ENCODE results near the gene SLC41A3.
"Not testable (repeated sequence)": the region's sequence is repeated elsewhere in the genome, so short reads cannot be mapped to it uniquely, and the experiment has no call there.

The SLC41A3 gene

DNA sequence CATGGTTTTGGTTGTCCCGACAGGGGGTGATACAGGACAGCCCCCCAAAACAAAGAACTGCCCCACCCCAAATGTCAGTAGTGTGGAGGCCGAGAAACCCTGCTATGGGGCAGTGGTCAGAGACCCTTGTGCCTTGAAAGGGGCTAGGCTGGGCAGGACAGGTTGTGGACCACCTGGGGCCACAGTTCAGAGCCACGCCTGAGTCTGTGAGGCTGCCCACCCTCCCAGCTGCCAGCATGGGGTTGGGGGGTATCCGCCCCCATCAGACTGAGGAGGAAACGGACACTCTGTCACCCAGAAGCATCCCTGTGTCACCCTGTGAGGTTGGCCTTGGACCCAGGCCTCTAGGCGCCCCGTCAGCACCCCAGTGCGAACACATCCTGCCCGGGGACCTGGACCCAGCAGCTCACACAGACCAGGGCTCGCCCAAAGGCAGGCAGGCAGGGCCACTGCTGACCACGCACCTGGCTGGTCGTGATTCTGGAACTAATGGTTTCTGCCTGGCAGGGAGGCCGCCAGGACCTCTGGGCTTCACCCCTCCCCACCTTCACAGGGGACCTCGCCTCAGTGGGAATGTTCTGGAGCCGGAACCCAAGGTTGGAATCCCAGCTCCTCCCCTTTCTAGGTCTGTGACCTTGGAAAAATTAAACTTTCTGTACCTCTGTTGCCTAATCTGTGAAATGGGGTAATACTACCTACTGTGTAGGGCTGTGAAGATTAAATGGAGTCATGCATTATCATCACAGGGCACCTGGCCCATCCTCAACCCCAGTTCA is 1.4 kb downstream of the SLC41A3 start:
- Histone ChIP-seq H3K4me1 (ENCODE audit: control insufficient read depth in 1 of 2, insufficient read depth in 2 of 2, low read length in 2 of 2) (peaks cover 3 to 14% of the 10 kb centered on the region in 2 donors), H3K9ac (ENCODE audit: low read depth in 1 of 2, low read length in 2 of 2) (peak overlapping the region in 1 of 2 donors; percentile 78), H3K4me3 (ENCODE audit: low read depth in 1 of 2, low read length in 2 of 2) (peak overlapping the region; percentile 75 to 84), H3K36me3 (ENCODE audit: control insufficient read depth in 1 of 2, insufficient read depth in 2 of 2, low read length in 2 of 2) (peaks cover 0 to 4% of the 10 kb centered on the region in 2 donors), H3K9me3 (ENCODE audit: control insufficient read depth in 1 of 2, low read length in 2 of 2) (no peaks in the 10 kb centered on the region), H3K27me3 (ENCODE audit: control insufficient read depth in 1 of 2, insufficient read depth in 2 of 2, low read length in 2 of 2) (no peaks in the 10 kb centered on the region), H3K27ac (ENCODE audit: low read depth, low read length) (no peak overlapping the region)

DNA sequence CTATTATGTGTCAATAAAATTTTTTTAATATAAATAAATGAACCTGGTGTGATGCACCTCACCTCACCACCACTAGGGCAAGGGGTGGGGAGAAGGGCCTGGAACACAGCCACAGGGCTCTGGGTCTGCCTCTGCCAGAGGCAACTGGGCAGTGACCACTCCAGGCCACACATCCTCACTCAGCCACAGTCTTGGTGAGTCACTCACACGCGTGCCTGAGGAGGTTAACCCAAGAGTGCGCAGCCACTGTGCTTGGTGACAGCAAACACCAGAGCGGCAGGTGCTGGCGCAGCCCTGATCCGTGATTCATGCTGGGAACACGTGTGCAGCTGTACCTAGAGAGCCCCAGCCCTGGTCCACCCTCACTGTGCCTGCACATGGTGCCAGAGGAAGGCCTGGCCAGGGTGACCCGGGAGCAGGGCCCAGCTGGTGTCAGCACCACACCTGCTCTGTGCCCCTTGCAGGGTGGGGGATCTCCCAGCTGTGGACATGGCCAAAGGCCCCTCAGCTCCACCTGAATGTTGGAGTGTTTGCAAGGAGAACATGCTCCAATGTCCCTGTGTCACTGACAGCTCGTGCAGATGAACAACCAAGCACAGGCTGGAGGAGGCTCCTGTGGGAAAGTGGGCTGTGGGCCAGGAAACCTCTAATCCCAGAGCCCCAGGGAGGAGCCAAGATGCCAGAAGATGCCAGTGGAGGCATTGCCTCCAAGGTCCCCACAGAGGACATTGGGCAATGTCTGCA is 2.1 kb downstream of the SLC41A3 start:
- H3K9ac ChIP-seq (ENCODE audit: low read depth in 1 of 2, low read length in 2 of 2), result no peak overlapping the region
- H3K36me3 ChIP-seq (ENCODE audit: control insufficient read depth in 1 of 2, insufficient read depth in 2 of 2, low read length in 2 of 2), result peaks cover 0 to 4% of the 10 kb centered on the region in 2 donors
- no peak overlapping the region for H3K27ac ChIP-seq (ENCODE audit: low read depth, low read length)
- H3K27me3 ChIP-seq (ENCODE audit: control insufficient read depth in 1 of 2, insufficient read depth in 2 of 2, low read length in 2 of 2), result no peaks in the 10 kb centered on the region
- no peaks in the 10 kb centered on the region for H3K9me3 ChIP-seq (ENCODE audit: control insufficient read depth in 1 of 2, low read length in 2 of 2)
- H3K4me1 ChIP-seq (ENCODE audit: control insufficient read depth in 1 of 2, insufficient read depth in 2 of 2, low read length in 2 of 2), result peaks cover 3 to 14% of the 10 kb centered on the region in 2 donors
- H3K4me3 ChIP-seq (ENCODE audit: low read depth in 1 of 2, low read length in 2 of 2), result no peak overlapping the region

DNA sequence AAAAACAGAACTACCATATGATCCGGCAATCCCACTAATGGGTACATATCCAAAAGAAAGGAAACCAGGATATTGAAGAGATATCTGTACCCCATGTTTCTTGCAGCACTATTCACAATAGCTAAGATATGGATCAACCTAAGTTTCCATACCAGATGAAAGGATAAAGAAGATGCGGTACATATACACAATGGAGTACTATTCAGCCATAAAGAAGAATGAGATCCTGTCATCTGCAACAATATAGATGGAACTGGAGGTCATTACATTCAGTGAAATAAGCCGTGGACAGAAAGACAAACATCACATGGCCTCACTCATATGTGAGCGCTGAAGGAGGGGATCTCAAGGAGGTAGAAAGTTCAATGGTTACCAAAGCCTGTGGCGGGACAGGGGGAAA is 3.0 kb downstream of the SLC41A3 start:
- no peaks in the 10 kb centered on the region for H3K27me3 ChIP-seq (ENCODE audit: control insufficient read depth in 1 of 2, insufficient read depth in 2 of 2, low read length in 2 of 2)
- no peak overlapping the region for H3K9ac ChIP-seq (ENCODE audit: low read depth in 1 of 2, low read length in 2 of 2)
- H3K36me3 ChIP-seq (ENCODE audit: control insufficient read depth in 1 of 2, insufficient read depth in 2 of 2, low read length in 2 of 2), result peaks cover 0 to 4% of the 10 kb centered on the region in 2 donors
- peaks cover 3 to 14% of the 10 kb centered on the region in 2 donors for H3K4me1 ChIP-seq (ENCODE audit: control insufficient read depth in 1 of 2, insufficient read depth in 2 of 2, low read length in 2 of 2)
- no peak overlapping the region for H3K4me3 ChIP-seq (ENCODE audit: low read depth in 1 of 2, low read length in 2 of 2)
- H3K27ac ChIP-seq (ENCODE audit: low read depth, low read length), result no peak overlapping the region
- H3K9me3 ChIP-seq (ENCODE audit: control insufficient read depth in 1 of 2, low read length in 2 of 2), result no peaks in the 10 kb centered on the region

DNA sequence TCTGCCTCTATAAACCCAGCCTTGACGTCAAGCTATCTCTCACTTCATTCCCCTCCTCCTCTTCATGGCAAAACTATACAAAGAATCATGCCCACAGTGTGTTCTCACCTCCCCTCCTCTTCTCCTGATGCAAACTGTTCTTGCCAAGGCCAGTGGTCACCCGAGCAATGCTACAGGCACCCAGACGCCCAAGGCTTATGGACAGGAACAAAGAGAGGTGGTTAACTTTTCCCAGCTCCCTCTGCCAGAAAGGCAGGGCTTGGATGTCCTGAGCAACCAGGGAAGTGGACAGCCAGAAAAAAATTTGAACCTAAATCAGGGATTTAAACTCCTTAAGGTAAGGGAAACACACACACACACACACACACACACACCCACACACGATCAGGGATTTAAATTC is 5.1 kb downstream of the SLC41A3 start:
- Histone ChIP-seq H3K27me3 (ENCODE audit: control insufficient read depth in 1 of 2, insufficient read depth in 2 of 2, low read length in 2 of 2) (no peaks in the 10 kb centered on the region), H3K9ac (ENCODE audit: low read depth in 1 of 2, low read length in 2 of 2) (no peak overlapping the region), H3K36me3 (ENCODE audit: control insufficient read depth in 1 of 2, insufficient read depth in 2 of 2, low read length in 2 of 2) (peaks cover 0 to 4% of the 10 kb centered on the region in 2 donors), H3K4me1 (ENCODE audit: control insufficient read depth in 1 of 2, insufficient read depth in 2 of 2, low read length in 2 of 2) (peaks cover 3 to 10% of the 10 kb centered on the region in 2 donors), H3K9me3 (ENCODE audit: control insufficient read depth in 1 of 2, low read length in 2 of 2) (no peaks in the 10 kb centered on the region), H3K4me3 (ENCODE audit: low read depth in 1 of 2, low read length in 2 of 2) (no peak overlapping the region), H3K27ac (ENCODE audit: low read depth, low read length) (no peak overlapping the region)

DNA sequence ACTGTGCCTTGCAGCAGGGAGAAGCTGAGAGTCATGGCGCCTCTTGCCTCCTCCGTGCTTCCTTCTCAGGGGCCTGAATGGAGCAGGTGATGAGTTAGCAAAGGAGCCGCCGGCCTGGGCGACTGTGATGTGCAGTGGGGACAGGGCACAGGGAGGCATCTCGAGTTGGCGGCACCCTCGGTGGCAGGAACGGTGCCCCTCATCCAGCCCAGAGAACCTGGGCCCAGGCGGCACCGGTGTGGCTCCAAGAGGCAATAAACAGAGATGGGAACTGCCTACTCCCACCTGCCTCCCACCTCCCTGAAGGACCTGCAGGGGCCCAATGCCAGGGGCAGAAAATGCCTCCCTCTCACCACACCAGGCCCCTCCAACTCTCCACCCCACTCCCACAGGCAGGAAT is 6.2 kb downstream of the SLC41A3 start:
- Histone ChIP-seq H3K27me3 (ENCODE audit: control insufficient read depth in 1 of 2, insufficient read depth in 2 of 2, low read length in 2 of 2) (no peaks in the 10 kb centered on the region), H3K9ac (ENCODE audit: low read depth in 1 of 2, low read length in 2 of 2) (no peak overlapping the region)

DNA sequence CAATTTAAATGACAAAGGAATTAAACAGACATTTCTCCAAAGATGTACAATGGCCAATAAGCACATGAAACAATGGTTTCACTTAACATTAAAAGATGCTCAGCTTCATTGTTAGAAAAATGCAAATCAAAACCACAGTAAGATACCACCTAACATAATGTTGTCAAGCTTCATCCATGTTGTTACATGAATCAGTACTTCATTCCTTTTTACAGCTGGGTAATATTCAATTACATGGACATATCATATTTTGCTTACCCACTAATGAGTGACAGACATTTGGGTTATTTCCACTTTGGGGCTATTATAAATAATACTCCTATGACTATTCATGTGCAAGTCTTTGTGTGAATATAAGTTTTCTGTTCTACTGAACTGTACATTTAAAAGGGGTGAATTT is 7.8 kb downstream of the SLC41A3 start:
- no peak overlapping the region for H3K4me3 ChIP-seq (ENCODE audit: low read depth in 1 of 2, low read length in 2 of 2)
- H3K9ac ChIP-seq (ENCODE audit: low read depth in 1 of 2, low read length in 2 of 2), result no peak overlapping the region
- peaks cover 0 to 5% of the 10 kb centered on the region in 2 donors for H3K9me3 ChIP-seq (ENCODE audit: control insufficient read depth in 1 of 2, low read length in 2 of 2)
- peaks cover 0 to 7% of the 10 kb centered on the region in 2 donors for H3K36me3 ChIP-seq (ENCODE audit: control insufficient read depth in 1 of 2, insufficient read depth in 2 of 2, low read length in 2 of 2)
- H3K27me3 ChIP-seq (ENCODE audit: control insufficient read depth in 1 of 2, insufficient read depth in 2 of 2, low read length in 2 of 2), result no peaks in the 10 kb centered on the region
- no peaks in the 10 kb centered on the region for H3K4me1 ChIP-seq (ENCODE audit: control insufficient read depth in 1 of 2, insufficient read depth in 2 of 2, low read length in 2 of 2)
- H3K27ac ChIP-seq (ENCODE audit: low read depth, low read length), result no peak overlapping the region

More for the DNA sequence above, 6.2 kb downstream of the SLC41A3 start:
- H3K9me3 ChIP-seq (ENCODE audit: control insufficient read depth in 1 of 2, low read length in 2 of 2), result peaks cover 0 to 2% of the 10 kb centered on the region in 2 donors
- peaks cover 0 to 7% of the 10 kb centered on the region in 2 donors for H3K36me3 ChIP-seq (ENCODE audit: control insufficient read depth in 1 of 2, insufficient read depth in 2 of 2, low read length in 2 of 2)
- H3K27ac ChIP-seq (ENCODE audit: low read depth, low read length), result no peak overlapping the region
- H3K4me1 ChIP-seq (ENCODE audit: control insufficient read depth in 1 of 2, insufficient read depth in 2 of 2, low read length in 2 of 2), result peaks cover 0 to 7% of the 10 kb centered on the region in 2 donors
- no peak overlapping the region for H3K4me3 ChIP-seq (ENCODE audit: low read depth in 1 of 2, low read length in 2 of 2)

DNA sequence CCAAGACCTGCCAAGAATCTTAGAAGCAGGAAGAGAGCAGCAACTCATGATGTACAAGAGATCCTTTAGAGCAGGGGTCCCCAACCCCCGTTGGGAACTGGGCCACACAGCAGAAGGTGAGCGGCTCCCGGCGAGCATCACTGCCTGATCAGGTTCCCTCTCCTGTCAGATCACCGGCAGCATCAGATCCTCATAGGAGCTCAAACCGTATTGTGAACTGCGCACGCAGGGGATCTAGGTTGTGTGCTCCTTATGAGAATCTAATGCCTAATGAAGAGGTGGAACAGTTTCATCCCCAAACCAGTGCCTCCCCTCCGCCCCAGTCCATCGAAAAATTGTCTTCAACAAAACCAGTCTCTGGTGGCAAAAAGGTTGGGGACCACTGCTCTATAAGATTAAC is 13.8 kb downstream of the SLC41A3 start:
- Histone ChIP-seq H3K9ac (ENCODE audit: low read depth in 1 of 2, low read length in 2 of 2) (no peak overlapping the region), H3K36me3 (ENCODE audit: control insufficient read depth in 1 of 2, insufficient read depth in 2 of 2, low read length in 2 of 2) (peaks cover 0 to 12% of the 10 kb centered on the region in 2 donors), H3K9me3 (ENCODE audit: control insufficient read depth in 1 of 2, low read length in 2 of 2) (peaks cover 0 to 5% of the 10 kb centered on the region in 2 donors), H3K4me3 (ENCODE audit: low read depth in 1 of 2, low read length in 2 of 2) (no peak overlapping the region), H3K27ac (ENCODE audit: low read depth, low read length) (no peak overlapping the region), H3K27me3 (ENCODE audit: control insufficient read depth in 1 of 2, insufficient read depth in 2 of 2, low read length in 2 of 2) (no peaks in the 10 kb centered on the region), H3K4me1 (ENCODE audit: control insufficient read depth in 1 of 2, insufficient read depth in 2 of 2, low read length in 2 of 2) (peaks cover 0 to 4% of the 10 kb centered on the region in 2 donors)

DNA sequence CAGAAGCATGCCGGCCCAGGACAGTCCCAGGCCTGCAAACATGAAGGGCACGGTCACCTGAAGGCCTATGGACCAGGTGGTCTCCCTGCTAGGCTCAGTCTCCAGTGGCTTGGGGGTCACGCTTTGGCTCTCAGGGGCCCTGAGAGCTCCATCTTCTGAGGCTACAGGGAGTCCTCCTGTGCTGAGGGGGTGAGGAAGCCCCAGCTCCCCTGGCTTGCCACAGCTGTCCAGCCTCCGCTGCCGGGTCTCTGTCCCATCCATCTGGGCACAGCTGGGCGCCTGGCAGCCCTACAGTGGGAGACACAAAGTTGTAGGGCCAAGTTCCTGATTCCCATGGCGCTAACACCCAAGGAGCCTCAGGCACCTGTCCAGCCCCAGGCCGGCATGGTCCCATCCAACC is 16.0 kb downstream of the SLC41A3 start:
- peaks cover 0 to 11% of the 10 kb centered on the region in 2 donors for H3K36me3 ChIP-seq (ENCODE audit: control insufficient read depth in 1 of 2, insufficient read depth in 2 of 2, low read length in 2 of 2)
- no peak overlapping the region for H3K27ac ChIP-seq (ENCODE audit: low read depth, low read length)
- H3K4me3 ChIP-seq (ENCODE audit: low read depth in 1 of 2, low read length in 2 of 2), result no peak overlapping the region
- H3K9me3 ChIP-seq (ENCODE audit: control insufficient read depth in 1 of 2, low read length in 2 of 2), result peaks cover 0 to 5% of the 10 kb centered on the region in 2 donors
- peaks cover 0 to 11% of the 10 kb centered on the region in 2 donors for H3K4me1 ChIP-seq (ENCODE audit: control insufficient read depth in 1 of 2, insufficient read depth in 2 of 2, low read length in 2 of 2)
- no peaks in the 10 kb centered on the region for H3K27me3 ChIP-seq (ENCODE audit: control insufficient read depth in 1 of 2, insufficient read depth in 2 of 2, low read length in 2 of 2)
- H3K9ac ChIP-seq (ENCODE audit: low read depth in 1 of 2, low read length in 2 of 2), result no peak overlapping the region

DNA sequence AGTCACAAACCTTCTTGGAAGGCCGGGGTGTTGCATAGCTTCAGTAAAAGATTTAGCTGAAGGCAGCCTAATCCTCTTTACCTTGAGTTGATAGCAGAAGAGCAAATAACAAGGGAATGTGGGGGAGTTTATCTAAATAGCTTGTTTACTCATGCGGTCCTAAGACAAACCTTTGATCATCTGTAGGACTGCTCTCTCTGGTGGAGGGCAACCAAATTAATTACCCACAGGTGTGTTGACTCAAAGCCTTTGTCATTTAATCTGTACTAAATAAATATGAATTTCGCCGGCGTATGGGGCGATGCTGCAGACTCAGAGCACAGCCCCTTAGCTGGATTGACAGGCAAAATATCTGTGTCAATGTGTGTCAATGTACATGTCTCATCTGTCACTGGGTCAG is 17.2 kb downstream of the SLC41A3 start:
- H3K9me3 ChIP-seq (ENCODE audit: control insufficient read depth in 1 of 2, low read length in 2 of 2); H3K9ac ChIP-seq (ENCODE audit: low read depth in 1 of 2, low read length in 2 of 2); H3K27ac ChIP-seq (ENCODE audit: low read depth, low read length); H3K4me3 ChIP-seq (ENCODE audit: low read depth in 1 of 2, low read length in 2 of 2); H3K36me3 ChIP-seq (ENCODE audit: control insufficient read depth in 1 of 2, insufficient read depth in 2 of 2, low read length in 2 of 2); H3K27me3 ChIP-seq (ENCODE audit: control insufficient read depth in 1 of 2, insufficient read depth in 2 of 2, low read length in 2 of 2): not testable (repeated sequence)
- peaks cover 0 to 11% of the 10 kb centered on the region in 2 donors for H3K4me1 ChIP-seq (ENCODE audit: control insufficient read depth in 1 of 2, insufficient read depth in 2 of 2, low read length in 2 of 2)

DNA sequence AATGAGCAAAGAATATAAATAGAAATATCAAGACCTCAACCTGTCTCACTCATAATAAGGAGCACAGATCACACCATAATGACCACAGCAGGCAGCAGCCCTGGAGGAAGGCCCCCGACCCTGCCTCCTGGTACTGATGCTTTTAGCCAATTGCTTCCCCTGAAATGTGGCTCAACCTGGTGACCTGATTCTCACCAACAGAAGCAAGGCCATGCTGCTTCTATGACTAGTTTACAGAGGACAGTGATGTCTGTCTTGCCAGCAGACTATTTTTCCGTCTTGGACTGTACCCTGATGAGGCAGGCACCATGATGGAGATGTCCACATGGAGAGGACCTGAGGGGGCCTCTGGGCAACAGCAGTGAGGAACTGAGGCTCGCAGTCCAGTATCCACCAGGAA is 18.0 kb downstream of the SLC41A3 start:
- no peaks in the 10 kb centered on the region for H3K27me3 ChIP-seq (ENCODE audit: control insufficient read depth in 1 of 2, insufficient read depth in 2 of 2, low read length in 2 of 2)
- H3K9ac ChIP-seq (ENCODE audit: low read depth in 1 of 2, low read length in 2 of 2), result no peak overlapping the region
- H3K4me1 ChIP-seq (ENCODE audit: control insufficient read depth in 1 of 2, insufficient read depth in 2 of 2, low read length in 2 of 2), result peaks cover 0 to 11% of the 10 kb centered on the region in 2 donors
- H3K36me3 ChIP-seq (ENCODE audit: control insufficient read depth in 1 of 2, insufficient read depth in 2 of 2, low read length in 2 of 2), result peaks cover 0 to 9% of the 10 kb centered on the region in 2 donors
- H3K27ac ChIP-seq (ENCODE audit: low read depth, low read length), result no peak overlapping the region
- no peaks in the 10 kb centered on the region for H3K9me3 ChIP-seq (ENCODE audit: control insufficient read depth in 1 of 2, low read length in 2 of 2)
- no peak overlapping the region for H3K4me3 ChIP-seq (ENCODE audit: low read depth in 1 of 2, low read length in 2 of 2)

Data from duodenal mucosa (tissue), 2 donors.